Loucy (cell line): ENCODE data around the gene NRXN3.

ENCODE experiments used
- H2AFZ ChIP-seq: fragments of 200-600 bp; sonication (generic); 2 replicates; pipeline ENCODE4 v1.6.0; 2016; ENCODE audit warnings: antibody characterized with exemption, mild to moderate bottlenecking, low read length, moderate library complexity
- H3F3A ChIP-seq: fragments of 200-600 bp; 2 replicates; pipeline ENCODE4 v1.6.0; 2016; ENCODE audit warnings: antibody characterized with exemption, low read depth, mild to moderate bottlenecking
- H3K27me3 ChIP-seq: fragments of 200-600 bp; sonication (generic); 2 replicates; pipeline ENCODE4 v1.6.1; 2014; ENCODE audit warnings: low read length, mild to moderate bottlenecking; ENCODE audit not compliant: insufficient read depth, poor library complexity, severe bottlenecking
- H3K36me3 ChIP-seq: fragments of 200-600 bp; sonication (generic); 2 replicates; pipeline ENCODE4 v1.6.1; 2016; ENCODE audit warnings: low read length; ENCODE audit not compliant: insufficient read depth
- H3K4me1 ChIP-seq: fragments of 200-600 bp; sonication (generic); 2 replicates; pipeline ENCODE4 v1.5.1; 2014; ENCODE audit warnings: low read length, mild to moderate bottlenecking; ENCODE audit not compliant: insufficient read depth, poor library complexity, severe bottlenecking
- H3K4me2 ChIP-seq: fragments of 200-600 bp; sonication (generic); 2 replicates; pipeline ENCODE4 v1.6.0; 2014; ENCODE audit warnings: antibody characterized with exemption, low read length, low read depth, mild to moderate bottlenecking; ENCODE audit not compliant: poor library complexity, severe bottlenecking
- H3K4me3 ChIP-seq: fragments of 200-600 bp; sonication (generic); 2 replicates; pipeline ENCODE4 v1.5.1; 2014; ENCODE audit warnings: low read length, mild to moderate bottlenecking, mixed read lengths; ENCODE audit not compliant: poor library complexity, severe bottlenecking
- H3K79me2 ChIP-seq: fragments of 200-600 bp; sonication (generic); 2 replicates; pipeline ENCODE4 v1.6.1; 2014; ENCODE audit warnings: low read length; ENCODE audit not compliant: insufficient read depth
- H3K9ac ChIP-seq: fragments of 200-600 bp; sonication (generic); 2 replicates; pipeline ENCODE4 v1.6.0; 2014; ENCODE audit warnings: mild to moderate bottlenecking, low read depth, low read length, moderate library complexity; ENCODE audit not compliant: poor library complexity, severe bottlenecking
- H3K9me2 ChIP-seq: fragments of 200-600 bp; sonication (generic); replicated peaks from 2 replicates; pipeline ENCODE4 v1.6.1; 2016; ENCODE audit warnings: low read depth, low read length, mixed read lengths
- H3K9me3 ChIP-seq: fragments of 200-600 bp; sonication (generic); 2 replicates; pipeline ENCODE4 v1.6.1; 2014; ENCODE audit warnings: mild to moderate bottlenecking, antibody characterized with exemption, low read length, low read depth; ENCODE audit not compliant: insufficient read depth
- H4K20me1 ChIP-seq: fragments of 200-600 bp; sonication (generic); 2 replicates; pipeline ENCODE4 v1.6.0; 2014; ENCODE audit warnings: antibody characterized with exemption, low read length, mild to moderate bottlenecking; ENCODE audit not compliant: insufficient read depth, poor library complexity, severe bottlenecking
- CTCF ChIP-seq: fragments of 200-600 bp; sonication (generic); conservative IDR thresholded peaks from 2 replicates; pipeline ENCODE4 v1.5.1; 2014; ENCODE audit warnings: mild to moderate bottlenecking, antibody characterized with exemption, low read length
- EZH2phosphoT487 ChIP-seq: fragments of 200-600 bp; IDR thresholded peaks from 2 replicates; pipeline ENCODE4 v1.6.1; 2018; ENCODE audit warnings: antibody characterized with exemption, mild to moderate bottlenecking, moderate library complexity, borderline replicate concordance

Gene NRXN3

DNA sequence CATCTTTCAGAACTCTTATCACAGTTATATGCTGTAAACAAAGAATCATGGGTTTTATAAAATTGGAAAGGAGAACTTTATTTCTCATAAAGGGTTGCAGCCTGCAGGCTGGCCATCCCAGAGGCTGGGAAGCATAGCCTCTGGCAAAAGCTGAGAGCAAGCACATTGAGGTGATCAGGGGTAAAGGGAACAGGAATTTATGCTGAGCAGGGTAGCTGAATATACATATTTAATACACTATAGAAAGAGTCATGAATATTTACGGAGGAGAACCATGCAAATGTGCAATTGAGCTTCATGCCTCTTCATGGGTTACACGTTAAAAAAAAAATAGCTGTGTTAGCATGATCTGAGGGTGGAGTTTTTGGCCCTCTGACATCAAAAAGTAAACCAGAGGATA is 653.3 kb downstream of the NRXN3 start:
- no peaks in the 10 kb centered on the region for H3K79me2 ChIP-seq
- no peak overlapping the region for H3K9ac ChIP-seq
- no peak overlapping the region for H3K4me3 ChIP-seq
- H3K4me2 ChIP-seq: no peak overlapping the region
- no peaks in the 10 kb centered on the region for H3F3A ChIP-seq
- H2AFZ ChIP-seq: no peak overlapping the region
- H3K9me2 ChIP-seq: no peaks in the 10 kb centered on the region
- TF ChIP-seq EZH2phosphoT487: no peak
- H3K27me3 ChIP-seq: no peaks in the 10 kb centered on the region
- H3K4me1 ChIP-seq: no peaks in the 10 kb centered on the region
- H3K9me3 ChIP-seq: no peaks in the 10 kb centered on the region
- H4K20me1 ChIP-seq: no peaks in the 10 kb centered on the region
- no peaks in the 10 kb centered on the region for H3K36me3 ChIP-seq

DNA sequence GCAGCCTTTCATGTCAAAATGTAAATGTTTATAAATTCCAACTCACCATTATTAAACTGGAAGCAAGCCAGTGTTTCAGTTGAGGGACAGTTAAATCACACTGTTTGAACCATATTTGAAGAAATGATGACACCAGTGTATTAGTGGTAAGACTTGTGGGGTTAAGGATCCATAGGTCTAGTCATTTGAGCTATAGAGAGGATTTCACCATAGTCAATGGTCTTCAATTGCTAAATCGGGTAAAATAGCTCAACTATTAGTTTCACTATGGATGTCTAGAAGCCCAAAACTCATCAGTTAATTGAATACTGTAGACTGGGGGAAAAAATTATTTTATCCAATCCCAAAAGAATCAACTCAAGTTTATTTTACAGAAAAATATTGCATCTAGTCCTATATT is 659.1 kb downstream of the NRXN3 start:
- TF ChIP-seq EZH2phosphoT487: no peak
- TF ChIP-seq CTCF: no peak
- Histone ChIP-seq H3K36me3 (no peaks in the 10 kb centered on the region), H3K27me3 (no peaks in the 10 kb centered on the region), H3K79me2 (no peaks in the 10 kb centered on the region), H3F3A (no peaks in the 10 kb centered on the region), H2AFZ (no peak overlapping the region), H3K4me2 (no peak overlapping the region), H3K4me1 (no peaks in the 10 kb centered on the region), H3K9ac (no peak overlapping the region), H3K4me3 (no peak overlapping the region), H3K9me2 (no peaks in the 10 kb centered on the region), H4K20me1 (no peaks in the 10 kb centered on the region), H3K9me3 (no peaks in the 10 kb centered on the region)

GRCh38 chr14:78834766-78835451 is 664.7 kb downstream of the NRXN3 start:
- H3K9ac ChIP-seq: no peak overlapping the region
- no peak overlapping the region for H2AFZ ChIP-seq
- no peak overlapping the region for H3K4me3 ChIP-seq
- no peaks in the 10 kb centered on the region for H3K36me3 ChIP-seq
- H3K4me2 ChIP-seq: no peak overlapping the region
- H4K20me1 ChIP-seq: no peaks in the 10 kb centered on the region
- no peaks in the 10 kb centered on the region for H3K9me2 ChIP-seq
- no peaks in the 10 kb centered on the region for H3K27me3 ChIP-seq
- no peaks in the 10 kb centered on the region for H3K9me3 ChIP-seq
- no peaks in the 10 kb centered on the region for H3K79me2 ChIP-seq
- H3K4me1 ChIP-seq: no peaks in the 10 kb centered on the region
- no peaks in the 10 kb centered on the region for H3F3A ChIP-seq
- TF ChIP-seq EZH2phosphoT487: no peak
- no peak for TF ChIP-seq CTCF

GRCh38 chr14:78835909-78836308 is 665.7 kb downstream of the NRXN3 start:
- H3K4me3 ChIP-seq: no peak overlapping the region

More at GRCh38 chr14:78835909-78836308, 665.7 kb downstream of the NRXN3 start:
- Histone ChIP-seq H3K4me2 (no peak overlapping the region), H3F3A (no peaks in the 10 kb centered on the region), H3K9ac (no peak overlapping the region), H3K9me3 (no peaks in the 10 kb centered on the region), H3K36me3 (no peaks in the 10 kb centered on the region), H3K9me2 (no peaks in the 10 kb centered on the region), H3K4me1 (no peaks in the 10 kb centered on the region), H4K20me1 (no peaks in the 10 kb centered on the region), H3K79me2 (no peaks in the 10 kb centered on the region), H2AFZ (no peak overlapping the region), H3K27me3 (no peaks in the 10 kb centered on the region)
- TF ChIP-seq EZH2phosphoT487: no peak
- no peak for TF ChIP-seq CTCF
